Heart right ventricle (tissue), 16 donors: Measurements from ENCODE around the gene KRT7. TPM values are rescaled to one million over a fixed set of nuclear protein-coding genes. Genes with fewer than 3 reads are reported as not detected.

ENCODE experiments used
- ATAC-seq, 8 donors: fragments of 200-7000 bp; cut with Tn5 transposase; one replicate each; pipeline ENCODE4 v1.9.1; 2020; ENCODE audit warnings: mild to moderate bottlenecking in 8 of 8, moderate library complexity in 8 of 8, moderate number of reproducible peaks in 1 of 8
- DNase-seq, 2 donors: peaks; one replicate each; pipeline ENCODE4 v3.0.0-alpha.2; 2020
- H3K27ac ChIP-seq, 10 donors: fragments of 200-600 bp; sonication (generic) in 2 of 10; one replicate each; pipeline versions ENCODE4 v1.5.0 to v1.8.0; 2020 to 2022; ENCODE audit warnings: mild to moderate bottlenecking in 3 of 10
- H3K27me3 ChIP-seq, 7 donors: fragments of 200-600 bp; one replicate each; pipeline ENCODE4 v1.8.0; 2021 to 2022; ENCODE audit warnings: mild to moderate bottlenecking in 2 of 7
- H3K36me3 ChIP-seq, 9 donors: fragments of 200-600 bp; sonication (generic) in 1 of 9; one replicate each; pipeline versions ENCODE4 v1.5.0 to v1.8.0; 2020 to 2022; ENCODE audit warnings: mild to moderate bottlenecking in 2 of 9
- H3K4me1 ChIP-seq, 9 donors: fragments of 200-600 bp; sonication (generic) in 1 of 9; one replicate each; pipeline versions ENCODE4 v1.5.0 to v1.8.0; 2020 to 2022; ENCODE audit warnings: mild to moderate bottlenecking in 4 of 9
- H3K4me3 ChIP-seq, 10 donors: fragments of 200-600 bp; sonication (generic) in 2 of 10; one replicate each; pipeline versions ENCODE4 v1.5.0 to v1.8.0; 2020 to 2022; ENCODE audit warnings: mild to moderate bottlenecking in 7 of 10, moderate library complexity in 2 of 10
- H3K9me3 ChIP-seq, 11 donors: fragments of 200-600 bp in 10 of 11; sonication (generic) in 2 of 11; one replicate each; pipeline versions ENCODE4 v1.5.0 to v1.8.0; 2013 to 2022; ENCODE audit warnings: mild to moderate bottlenecking in 2 of 11, control low read depth in 1 of 11, moderate library complexity in 1 of 11
- CTCF ChIP-seq, 9 donors: fragments of 200-600 bp; sonication (generic) in 2 of 9; IDR thresholded peaks; one replicate each; pipeline versions ENCODE4 v1.5.0 to v1.8.0; 2021 to 2022; ENCODE audit warnings: antibody characterized with exemption in 9 of 9, mild to moderate bottlenecking in 5 of 9, moderate library complexity in 1 of 9
- WGBS, 2 donors: extraction: QIAGEN DNeasy Blood & Tissue Kit; methylation state at CpG; one replicate each; pipeline ENCODE4 v1.1.7; 2013; ENCODE audit warnings: inconsistent platforms in 1 of 2; 5-methylcytosine and 5-hydroxymethylcytosine counted together
- intact Hi-C, 10 donors: fragments of 100-400 bp; cut with DNase I; formaldehyde crosslinking; loops; one replicate each; pipeline versions ENCODE4 v1.11.1 to v1.14.2; 2022
- polyA plus RNA-seq, 2 donors: library from polyadenylated mRNA; stranded (reverse); fragments of 200-250 nt; gene quantifications; one replicate each; pipeline ENCODE4 v1.2.3, GENCODE V29; 2013
- total RNA-seq, 10 donors: library from RNA; stranded (reverse); fragmentation: NEBNext Ultra II Directional in 3 of 10; extraction: Animal tissue kit (Norgen Biotek cat#: 25700) in 3 of 10; gene quantifications; one replicate each; pipeline versions ENCODE4 v1.2.1 to v1.2.4, GENCODE V29; 2021 to 2023
- donor health status: Arrhythmogenic right ventricular cardiomyopathy.
- donor health status: ischemic (EF 13 %, LVEDD 7.1; RV severe dilation, severe dysfunction).
- donor health status: healthy with polysubstance abuse.
- donor health status: DM: no; HTN: yes; CAD: no.
- donor health status: DM: no; HTN: no; CAD: no.
- donor health status: ischemic (EF 25% LVEDD 6.9; RV normal size, moderate dysfunction).
- donor health status: ischemic (EF 25% LVEDD 5.7; RV mildly dilated, moderate dysfunction).
- donor health status: healthy.
- donor health status: DM: yes; HTN: yes; CAD: no.
- donor health status: Ischemic cardiomyopathy.
- donor health status: ischemic (EF 35%, LVEDD 5.7; RV mildly dilated, moderate dysfunction).
- donor health status: nonischemic (EF 11% LVEDD 7.7; RV severe dilation, severe dysfunction).
- donor health status: DM: yes; HTN: yes; CAD: no.
- donor health status: PGD.
- donor health status: ischemic (EF 29% LVEDD 5.4; RV normal size, mild dysfunction).
- donor health status: nonischemic (EF 23%, LVEDD 6.1; RV moderate dilation, normal function).

KRT7 gene
- total and polyA plus RNA-seq, 12 donors, result 0.59 to 10.8 (median 1.8) TPM; not detected in 3

GRCh38 chr12:52203079-52203921 is 29.7 kb upstream of the KRT7 start:
- Histone ChIP-seq H3K27me3 (no peaks in the 10 kb centered on the region), H3K9me3 (no peaks in the 10 kb centered on the region), H3K36me3 (no peaks in the 10 kb centered on the region), H3K27ac (peak overlapping the region in 1 of 10 donors; percentile 38), H3K4me3 (no peak overlapping the region), H3K4me1 (peaks cover 9 to 60% (median 31%) of the 10 kb centered on the region in 9 donors)
- no peak for TF ChIP-seq CTCF (IDR thresholded peaks at IDR 0.05)
- ATAC-seq, result peak in 7 of 8 donors; percentile 12 to 60 (median 30)
- intact Hi-C loops, result no loop called here
- peak in 1 of 2 donors; percentile 74 for DNase-seq
- WGBS, 2 donors, result 58 to 63% methylated on average over 19 of the region's 19 CpGs

GRCh38 chr12:52204095-52204930 is 28.7 kb upstream of the KRT7 start:
- no peak for TF ChIP-seq CTCF (IDR thresholded peaks at IDR 0.05)
- Histone ChIP-seq H3K4me1 (peaks cover 9 to 57% (median 27%) of the 10 kb centered on the region in 9 donors), H3K27me3 (no peaks in the 10 kb centered on the region), H3K9me3 (no peaks in the 10 kb centered on the region), H3K4me3 (no peak overlapping the region), H3K27ac (no peak overlapping the region), H3K36me3 (no peaks in the 10 kb centered on the region)
- WGBS, 2 donors, result 94% methylated on average over 18 of the region's 18 CpGs
- ATAC-seq, result no peak
- no peak for DNase-seq
- intact Hi-C loops, result no loop called here

- TF ChIP-seq CTCF (IDR thresholded peaks at IDR 0.05), result no peak
- ATAC-seq, result no peak
- DNase-seq, result no peak
- Histone ChIP-seq H3K27me3 (no peaks in the 10 kb centered on the region), H3K27ac (no peak overlapping the region), H3K4me1 (peaks cover 9 to 50% (median 25%) of the 10 kb centered on the region in 9 donors), H3K36me3 (no peaks in the 10 kb centered on the region), H3K4me3 (no peak overlapping the region), H3K9me3 (no peaks in the 10 kb centered on the region)
- intact Hi-C loops, result no loop called here
- WGBS, 2 donors, result 89 to 97% methylated on average over 7 of the region's 7 CpGs
Measured at GRCh38 chr12:52204931-52205505, 28.0 kb upstream of the KRT7 start.

GRCh38 chr12:52205612-52206303 is 27.3 kb upstream of the KRT7 start:
- H3K9me3 ChIP-seq, result no peaks in the 10 kb centered on the region
- DNase-seq, result no peak
- no peak overlapping the region for H3K27ac ChIP-seq
- no peak for TF ChIP-seq CTCF (IDR thresholded peaks at IDR 0.05)
- no peaks in the 10 kb centered on the region for H3K36me3 ChIP-seq
- ATAC-seq, result no peak
- WGBS, 2 donors, result 88 to 97% methylated on average over 4 of the region's 4 CpGs
- H3K27me3 ChIP-seq, result peaks cover 0 to 2% (median 0%) of the 10 kb centered on the region in 7 donors
- intact Hi-C loops, result no loop called here
- H3K4me3 ChIP-seq, result no peak overlapping the region
- H3K4me1 ChIP-seq, result peaks cover 9 to 47% (median 24%) of the 10 kb centered on the region in 9 donors
